GM12878 (cell line): ENCODE measurements around the gene PBRM1.

Experiments
- EP300 ChIP-seq, 2 experiments: fragments of 150-350 bp in 1 of 2; IDR thresholded peaks; 2 replicates each; pipeline ENCODE4 v1.6.1; 2011 to 2012; ENCODE audit warnings: low read depth in 2 of 2, low read length in 2 of 2, borderline replicate concordance in 1 of 2, improper control_type of control experiment in 1 of 2, inconsistent platforms in 1 of 2; ENCODE audit not compliant: control insufficient read depth in 1 of 2
- HCFC1 ChIP-seq: fragments of 150-350 bp; IDR thresholded peaks from 2 replicates; pipeline ENCODE4 v1.6.1; 2014; ENCODE audit warnings: low read length
- POLR2AphosphoS5 ChIP-seq: IDR thresholded peaks from 2 replicates; pipeline ENCODE4 v1.6.1; 2011; ENCODE audit warnings: mild to moderate bottlenecking, low read length, inconsistent platforms

DNA sequence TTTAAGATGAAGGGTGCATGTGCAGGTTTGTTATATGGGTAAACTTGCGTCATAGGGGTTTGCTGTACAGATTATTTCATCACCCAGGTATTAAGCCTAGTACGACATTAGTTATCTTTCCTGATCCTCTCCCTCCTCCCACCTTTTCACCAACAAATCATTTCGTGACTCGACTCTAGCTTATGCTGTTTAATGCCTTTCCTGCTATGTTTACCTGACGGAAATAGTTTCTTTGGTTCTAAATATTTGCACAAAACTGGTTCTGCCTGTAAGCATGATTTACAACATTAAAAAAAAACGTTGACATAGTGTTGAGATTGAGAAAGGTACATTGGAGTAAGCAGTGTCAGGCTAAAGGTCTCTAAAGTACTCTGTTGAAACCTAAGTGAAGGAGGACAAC lies 2.6 kb upstream of the PBRM1 start:
- TF ChIP-seq HCFC1 (no peak), POLR2AphosphoS5 (no peak), EP300 (IDR thresholded peaks at IDR 0.05; ENCODE audit: borderline replicate concordance in 1 of 2, control insufficient read depth in 1 of 2, low read depth in 2 of 2, low read length in 2 of 2) (no peak)
